PC-3 (cell line): ENCODE results near the gene TPD52L1. TPM values are rescaled to one million over a fixed set of nuclear protein-coding genes. Genes with fewer than 3 reads are reported as not detected.

Source experiments
- ATAC-seq: fragments of 200-7000 bp; cut with Tn5 transposase; 2 replicates; pipeline ENCODE4 v1.9.1; 2020; ENCODE audit warnings: mild to moderate bottlenecking, moderate library complexity
- BruUV-seq: library from RNA; stranded (reverse); fragments of 400-500 nt; replicated peaks from 2 replicates; lab custom pipeline; 2021; lab: Mats Ljungman, UMichigan
- CTCF ChIA-PET: fragments of 300-600 bp; sonication (Branson Sonifier 250); formaldehyde crosslinking; loops from one replicate; lab custom pipeline; 2022; ENCODE audit warnings: antibody characterized with exemption; lab: Charles Lee
- POLR2A ChIA-PET: fragments of 300-600 bp; sonication (Branson Sonifier 250); formaldehyde crosslinking; loops from one replicate; lab custom pipeline; 2022; ENCODE audit warnings: antibody characterized with exemption; ENCODE audit not compliant: unreplicated experiment; lab: Charles Lee
- DNase-seq: peaks from one replicate; pipeline ENCODE4 v3.0.0-alpha.2; 2015
- H2AFZ ChIP-seq: fragments of 300-600 bp; sonication (generic); 2 replicates; pipeline ENCODE4 v1.6.0; 2016; ENCODE audit warnings: antibody characterized with exemption, low read length
- H3F3A ChIP-seq: fragments of 300-600 bp; sonication (generic); one replicate; pipeline ENCODE4 v1.6.0; 2017; ENCODE audit warnings: antibody characterized with exemption, low read length, control low read depth, mild to moderate bottlenecking; ENCODE audit not compliant: unreplicated experiment
- H3K27ac ChIP-seq: fragments of 300-600 bp; sonication (generic); 2 replicates; pipeline ENCODE4 v1.5.1; 2016; ENCODE audit warnings: mild to moderate bottlenecking, low read length
- H3K27me3 ChIP-seq: fragments of 300-600 bp; sonication (generic); 2 replicates; pipeline ENCODE4 v1.6.1; 2016; ENCODE audit warnings: low read length, mixed read lengths
- H3K36me3 ChIP-seq: fragments of 300-600 bp; sonication (generic); 2 replicates; pipeline ENCODE4 v1.6.1; 2016; ENCODE audit warnings: low read depth, mixed run types, low read length, mixed read lengths
- H3K4me1 ChIP-seq: fragments of 300-600 bp; sonication (generic); 2 replicates; pipeline ENCODE4 v1.5.1; 2016; ENCODE audit warnings: low read length; ENCODE audit not compliant: insufficient read depth
- H3K4me2 ChIP-seq: fragments of 300-600 bp; sonication (generic); 2 replicates; pipeline ENCODE4 v1.6.0; 2016; ENCODE audit warnings: low read length
- H3K4me3 ChIP-seq: fragments of 300-600 bp; sonication (generic); 2 replicates; pipeline ENCODE4 v1.5.1; 2016; ENCODE audit warnings: mild to moderate bottlenecking, low read length, mixed read lengths
- H3K79me2 ChIP-seq: fragments of 300-600 bp; sonication (generic); 2 replicates; pipeline ENCODE4 v1.6.1; 2017; ENCODE audit warnings: low read length, mixed read lengths
- H3K9ac ChIP-seq: fragments of 300-600 bp; sonication (generic); 2 replicates; pipeline ENCODE4 v1.6.0; 2016; ENCODE audit warnings: mild to moderate bottlenecking, low read length
- H3K9me2 ChIP-seq: fragments of 300-600 bp; sonication (generic); replicated peaks from 2 replicates; pipeline ENCODE4 v1.6.1; 2016; ENCODE audit warnings: mixed run types, low read length, mixed read lengths
- H3K9me3 ChIP-seq: fragments of 300-600 bp; sonication (generic); 2 replicates; pipeline ENCODE4 v1.6.1; 2016; ENCODE audit warnings: low read length, mixed read lengths
- H4K20me1 ChIP-seq: fragments of 300-600 bp; sonication (generic); 2 replicates; pipeline ENCODE4 v1.6.1; 2016; ENCODE audit warnings: low read length, mixed read lengths
- EZH2 ChIP-seq: fragments of 300-600 bp; sonication (generic); IDR thresholded peaks from one replicate; pipeline ENCODE4 v1.6.1; 2017; ENCODE audit warnings: antibody characterized with exemption, mild to moderate bottlenecking, low read length; ENCODE audit not compliant: unreplicated experiment
- EZH2phosphoT487 ChIP-seq: fragments of 300-600 bp; sonication (generic); IDR thresholded peaks from 2 replicates; pipeline ENCODE4 v1.6.1; 2018; ENCODE audit warnings: mild to moderate bottlenecking, antibody characterized with exemption, low read length, borderline replicate concordance
- intact Hi-C: fragments of 100-400 bp; cut with micrococcal nuclease; formaldehyde crosslinking; loops from 2 replicates; pipeline ENCODE4 v1.9.0; 2023
- total RNA-seq: library from RNA; depleted of rRNA; stranded (reverse); fragments of >200 nt; gene quantifications from 2 replicates; pipeline ENCODE4 v1.2.3, GENCODE V29; 2014
- TF ChIP-seq, protein P1 (sequence below): fragments of 300-600 bp; sonication (generic); conservative IDR thresholded peaks from 2 replicates; pipeline ENCODE4 v1.5.1; 2017; ENCODE audit warnings: antibody characterized with exemption, low read depth, mild to moderate bottlenecking, low read length

TPD52L1 gene
- total RNA-seq, 1 experiment from 2014 or later: 39.4 TPM

DNA sequence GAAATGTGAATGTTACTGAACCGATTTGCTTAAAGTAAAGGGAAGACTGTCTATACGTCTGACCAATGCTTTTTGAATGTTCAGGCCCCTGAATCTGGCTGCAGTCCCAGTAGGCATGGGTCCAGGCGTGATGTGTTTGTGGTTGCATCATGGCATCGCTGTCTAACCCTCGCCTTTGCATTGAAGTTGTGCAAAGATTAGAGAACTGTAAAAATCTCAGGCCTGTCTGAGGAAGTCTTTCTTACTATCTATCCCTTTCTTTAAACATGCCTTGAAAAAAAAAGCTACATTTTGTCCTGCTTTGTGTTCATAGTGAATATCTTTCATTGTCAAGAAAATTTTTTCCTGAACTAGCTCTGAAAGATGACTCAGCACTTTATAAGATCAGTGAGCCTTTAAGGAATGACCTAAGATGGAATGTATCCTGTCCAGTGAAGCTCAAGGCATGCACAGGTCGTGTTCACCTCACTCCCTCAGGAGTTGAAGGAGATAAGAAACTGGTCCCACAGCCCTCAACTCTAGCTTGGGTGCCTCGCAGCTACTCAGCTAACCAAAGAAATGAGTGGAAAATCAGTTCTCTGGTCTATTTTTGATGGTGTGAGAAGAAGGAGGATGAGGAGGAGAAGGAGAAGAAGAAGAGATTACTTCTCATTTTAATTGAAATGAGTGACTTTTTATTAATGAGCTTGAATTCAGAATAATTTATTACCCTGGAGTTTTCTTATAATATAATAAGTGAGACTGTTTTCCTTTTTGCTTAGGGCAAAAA is 48.6 kb downstream of the TPD52L1 start:
- intact Hi-C loops: loop anchor here (5.0 kb wide), 2 partner anchors 55 to 100 kb away; partner anchors contain the start of gene HDDC2
- Histone ChIP-seq H3K9me2 (no peaks in the 10 kb centered on the region), H3K79me2 (no peaks in the 10 kb centered on the region), H3K9me3 (no peaks in the 10 kb centered on the region), H3F3A (no peaks in the 10 kb centered on the region), H3K36me3 (no peaks in the 10 kb centered on the region), H2AFZ (peak overlapping the region; percentile 72), H3K27ac (peak overlapping the region; percentile 83), H3K4me3 (peak overlapping the region; percentile 56), H3K9ac (no peak overlapping the region), H3K4me2 (peak overlapping the region; percentile 81), H3K27me3 (no peaks in the 10 kb centered on the region), H3K4me1 (peaks cover 48% of the 10 kb centered on the region), H4K20me1 (no peaks in the 10 kb centered on the region)
- no TSS peak for BruUV-seq
- peak; percentile 88 for DNase-seq
- POLR2A ChIA-PET: interaction anchor here (0.5 kb wide), 1 partner anchor 551 kb away, joined by 13 read pairs; no protein-coding TSS in a partner anchor
- CTCF ChIA-PET: interaction anchor here (0.8 kb wide), 1 partner anchor 99 kb away, joined by 3 read pairs; the partner anchor contains the start of gene HDDC2
- peak; percentile 71 for ATAC-seq
- TF ChIP-seq, protein P1, sequence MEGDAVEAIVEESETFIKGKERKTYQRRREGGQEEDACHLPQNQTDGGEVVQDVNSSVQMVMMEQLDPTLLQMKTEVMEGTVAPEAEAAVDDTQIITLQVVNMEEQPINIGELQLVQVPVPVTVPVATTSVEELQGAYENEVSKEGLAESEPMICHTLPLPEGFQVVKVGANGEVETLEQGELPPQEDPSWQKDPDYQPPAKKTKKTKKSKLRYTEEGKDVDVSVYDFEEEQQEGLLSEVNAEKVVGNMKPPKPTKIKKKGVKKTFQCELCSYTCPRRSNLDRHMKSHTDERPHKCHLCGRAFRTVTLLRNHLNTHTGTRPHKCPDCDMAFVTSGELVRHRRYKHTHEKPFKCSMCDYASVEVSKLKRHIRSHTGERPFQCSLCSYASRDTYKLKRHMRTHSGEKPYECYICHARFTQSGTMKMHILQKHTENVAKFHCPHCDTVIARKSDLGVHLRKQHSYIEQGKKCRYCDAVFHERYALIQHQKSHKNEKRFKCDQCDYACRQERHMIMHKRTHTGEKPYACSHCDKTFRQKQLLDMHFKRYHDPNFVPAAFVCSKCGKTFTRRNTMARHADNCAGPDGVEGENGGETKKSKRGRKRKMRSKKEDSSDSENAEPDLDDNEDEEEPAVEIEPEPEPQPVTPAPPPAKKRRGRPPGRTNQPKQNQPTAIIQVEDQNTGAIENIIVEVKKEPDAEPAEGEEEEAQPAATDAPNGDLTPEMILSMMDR: no peak
- TF ChIP-seq EZH2 (no peak), EZH2phosphoT487 (no peak)

DNA sequence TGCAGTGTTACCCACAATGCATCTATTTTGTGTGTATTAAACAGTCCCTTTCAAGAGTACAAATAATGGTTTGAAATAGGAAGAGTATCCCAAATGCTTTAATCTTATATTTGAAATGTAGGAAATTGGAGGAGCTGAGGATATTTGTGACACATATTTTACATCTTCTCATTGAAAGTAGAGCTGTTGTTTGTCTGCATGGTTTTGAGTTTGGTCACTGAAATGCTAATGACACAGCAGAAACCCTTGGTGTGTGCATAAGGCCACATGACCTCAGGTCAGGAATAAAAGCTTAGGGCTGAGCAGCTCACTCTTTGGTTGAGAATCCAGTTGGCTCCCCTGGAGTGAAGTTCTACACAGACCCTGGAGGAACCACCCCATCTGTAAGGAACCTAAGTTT is 49.8 kb downstream of the TPD52L1 start:
- H4K20me1 ChIP-seq: no peaks in the 10 kb centered on the region
- H2AFZ ChIP-seq: no peak overlapping the region
- no peak for TF ChIP-seq EZH2phosphoT487
- TF ChIP-seq, protein P1: no peak
- TF ChIP-seq EZH2: no peak
- DNase-seq (peak; percentile 18), ATAC-seq (no peak)
- BruUV-seq: no TSS peak
- no peaks in the 10 kb centered on the region for H3F3A ChIP-seq
- H3K4me3 ChIP-seq: no peak overlapping the region
- CTCF ChIA-PET: no interaction called here
- no peaks in the 10 kb centered on the region for H3K27me3 ChIP-seq
- H3K27ac ChIP-seq: no peak overlapping the region
- H3K79me2 ChIP-seq: no peaks in the 10 kb centered on the region
- no peaks in the 10 kb centered on the region for H3K9me2 ChIP-seq
- POLR2A ChIA-PET: no interaction called here
- H3K9ac ChIP-seq: no peak overlapping the region
- no peak overlapping the region for H3K4me2 ChIP-seq
- H3K9me3 ChIP-seq: no peaks in the 10 kb centered on the region
- H3K36me3 ChIP-seq: no peaks in the 10 kb centered on the region
- intact Hi-C loops: loop anchor here (5.0 kb wide), 2 partner anchors 54 to 99 kb away; partner anchors contain the start of gene HDDC2
- H3K4me1 ChIP-seq: peaks cover 39% of the 10 kb centered on the region

DNA sequence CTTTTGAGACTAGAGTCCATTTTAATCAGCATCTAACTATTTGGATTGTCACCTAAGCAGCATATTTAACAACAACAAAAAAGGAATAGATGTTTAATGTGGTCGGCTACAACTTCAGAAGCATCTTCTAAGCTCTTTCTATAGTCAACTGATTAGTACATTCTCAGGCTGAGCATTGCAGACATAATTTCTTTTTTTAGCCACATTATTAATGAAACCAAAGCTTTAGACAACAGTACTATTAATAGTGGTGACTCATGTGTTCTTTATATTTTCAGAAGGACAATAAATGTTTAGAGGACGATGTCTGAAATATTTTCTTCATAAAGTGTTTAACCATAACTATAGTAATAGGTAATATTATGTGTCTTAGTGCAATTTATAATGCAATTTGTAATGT is 52.4 kb downstream of the TPD52L1 start:
- Histone ChIP-seq H4K20me1 (no peaks in the 10 kb centered on the region), H3F3A (no peaks in the 10 kb centered on the region), H3K27me3 (no peaks in the 10 kb centered on the region), H3K9ac (no peak overlapping the region), H3K9me2 (no peaks in the 10 kb centered on the region), H3K27ac (no peak overlapping the region), H3K79me2 (no peaks in the 10 kb centered on the region), H3K9me3 (no peaks in the 10 kb centered on the region), H2AFZ (no peak overlapping the region), H3K4me2 (no peak overlapping the region), H3K4me1 (peaks cover 25% of the 10 kb centered on the region), H3K36me3 (no peaks in the 10 kb centered on the region), H3K4me3 (no peak overlapping the region)
- intact Hi-C loops: no loop called here
- DNase-seq (no peak), ATAC-seq (no peak)
- POLR2A ChIA-PET: no interaction called here
- CTCF ChIA-PET: no interaction called here
- TF ChIP-seq, protein P1: no peak
- TF ChIP-seq EZH2phosphoT487 (no peak), EZH2 (no peak)
- BruUV-seq: no TSS peak
